HG03135 (cell line): ENCODE data around the gene APBA2.

Source experiments
- ATAC-seq: cut with Tn5 transposase; IDR thresholded peaks from one replicate; pipeline ENCODE4 v1.9.1; 2021; ENCODE audit warnings: mild to moderate bottlenecking, moderate library complexity; ENCODE audit not compliant: unreplicated experiment

Gene APBA2

GRCh38 chr15:28914046-28914445, 28.3 kb downstream of the APBA2 start:
- no peak for ATAC-seq

DNA sequence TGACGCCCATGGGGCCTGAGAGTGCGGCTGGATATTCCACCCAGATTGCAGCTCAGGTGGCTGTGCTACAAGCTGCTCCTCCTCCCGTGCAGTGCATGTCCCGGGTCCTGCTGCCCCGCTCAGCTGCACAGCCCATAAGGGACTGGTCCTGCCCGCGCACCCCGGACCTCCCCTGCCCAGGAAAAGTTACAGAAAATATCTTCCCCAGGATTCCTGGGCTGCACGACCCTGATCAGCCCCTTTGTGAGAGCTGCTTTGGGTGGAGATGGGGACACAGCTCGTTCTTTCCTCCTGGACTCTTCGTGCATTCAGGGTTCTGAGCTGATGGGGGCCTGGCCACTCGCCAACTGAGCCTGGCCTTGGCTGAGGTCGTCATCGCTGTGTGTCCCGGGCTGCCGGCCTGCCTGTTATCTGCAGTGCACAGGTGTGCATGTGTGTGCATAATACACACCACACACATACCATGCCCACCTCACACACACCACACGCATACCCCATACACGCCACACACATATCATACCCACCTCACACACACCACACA, 28.8 kb downstream of the APBA2 start:
- no peak for ATAC-seq

- ATAC-seq = no peak
These were observed 29.5 kb downstream of the APBA2 start for GRCh38 chr15:28915041-28915810.

- no peak for ATAC-seq
These were observed 30.2 kb downstream of the APBA2 start for GRCh38 chr15:28915935-28916334.

DNA sequence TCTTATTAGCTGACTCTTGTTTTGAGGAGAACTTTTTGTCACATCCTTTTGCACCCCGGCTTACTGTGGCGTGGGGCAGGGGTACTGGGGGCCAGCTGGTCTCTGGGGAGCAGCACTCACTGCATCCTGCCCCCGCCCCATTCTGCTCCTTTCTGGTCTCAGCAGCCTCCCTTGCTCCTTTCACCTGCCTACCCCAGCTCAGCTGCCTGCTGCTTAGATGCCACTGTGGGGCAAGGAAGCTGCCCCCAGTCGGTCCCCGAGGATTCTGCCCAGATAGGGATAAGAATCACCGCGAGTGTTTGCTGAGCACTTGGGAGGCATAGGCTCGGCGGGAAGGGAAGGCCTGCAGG, 32.0 kb downstream of the APBA2 start:
- no peak for ATAC-seq

GRCh38 chr15:28918141-28918983, 32.6 kb downstream of the APBA2 start:
- ATAC-seq = no peak

DNA sequence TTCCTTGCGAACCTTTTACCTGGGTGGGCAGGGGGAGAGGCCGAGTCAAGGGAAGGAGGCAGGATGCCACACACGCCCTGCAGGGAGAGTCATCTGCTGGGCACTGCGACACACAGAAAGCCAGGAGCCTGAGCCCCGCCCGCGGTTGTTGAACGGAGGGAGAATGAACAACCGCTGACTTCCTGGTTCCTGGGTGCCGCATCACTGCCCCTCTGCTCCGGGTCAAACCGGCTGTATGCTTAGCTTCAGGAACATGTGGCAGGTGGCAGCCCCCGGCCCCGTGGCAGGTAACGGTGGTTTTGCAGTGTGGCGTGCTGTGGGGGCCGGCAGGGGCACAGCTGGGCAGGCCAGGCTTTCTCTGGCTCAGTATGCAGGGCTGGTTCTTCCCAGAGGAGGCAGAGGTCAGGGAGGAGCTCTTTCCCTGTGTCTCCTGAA, 33.4 kb downstream of the APBA2 start:
- ATAC-seq = no peak

DNA sequence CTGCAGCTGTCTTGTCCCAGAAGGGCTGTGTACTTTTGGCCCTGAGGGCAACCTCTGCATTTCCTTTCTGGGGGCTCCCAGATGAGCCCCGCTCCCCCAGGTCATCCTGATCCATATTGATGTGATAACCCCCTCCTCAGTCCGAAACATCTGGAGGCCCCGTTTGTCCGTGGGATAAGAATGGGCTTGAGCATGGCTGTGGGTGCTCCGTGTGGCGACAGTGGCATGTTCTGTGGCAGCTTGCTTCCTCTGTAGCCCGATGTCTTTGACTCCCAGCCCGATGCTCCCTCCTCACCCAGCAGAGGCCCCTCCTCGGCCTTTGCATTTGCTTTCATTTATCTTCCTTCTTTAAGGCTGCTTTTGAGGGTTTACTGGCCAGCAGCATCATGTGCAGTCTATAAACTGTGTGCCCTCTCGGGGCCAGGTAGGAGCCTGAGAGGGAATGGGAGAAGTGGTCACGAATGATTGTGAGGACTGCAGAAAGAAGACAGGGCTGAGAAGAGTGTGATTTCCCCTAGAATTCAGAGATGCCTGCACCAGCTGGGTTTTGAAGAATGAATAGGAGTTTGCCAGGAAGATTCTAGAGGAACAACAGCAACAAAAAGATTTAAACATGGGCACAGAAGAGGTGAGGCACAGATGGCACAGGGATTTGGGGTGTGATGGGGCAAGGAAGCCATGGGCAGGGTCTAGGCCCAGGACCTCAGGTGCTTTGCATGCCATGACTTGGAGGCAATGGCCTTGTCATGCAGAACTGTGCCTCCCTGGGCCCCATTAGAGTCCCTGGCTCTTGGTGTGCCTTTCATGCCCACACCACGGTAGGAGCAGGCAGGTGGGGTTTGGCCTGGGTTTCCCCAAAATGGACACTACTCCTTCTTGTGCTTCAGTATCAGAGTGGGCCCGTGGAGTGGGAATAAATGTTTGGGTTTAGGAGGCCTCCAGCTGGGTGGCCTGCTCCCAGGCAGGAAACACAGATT, 34.2 kb downstream of the APBA2 start:
- no peak for ATAC-seq

- no peak for ATAC-seq
These were observed 35.1 kb downstream of the APBA2 start for GRCh38 chr15:28920781-28921331.

DNA sequence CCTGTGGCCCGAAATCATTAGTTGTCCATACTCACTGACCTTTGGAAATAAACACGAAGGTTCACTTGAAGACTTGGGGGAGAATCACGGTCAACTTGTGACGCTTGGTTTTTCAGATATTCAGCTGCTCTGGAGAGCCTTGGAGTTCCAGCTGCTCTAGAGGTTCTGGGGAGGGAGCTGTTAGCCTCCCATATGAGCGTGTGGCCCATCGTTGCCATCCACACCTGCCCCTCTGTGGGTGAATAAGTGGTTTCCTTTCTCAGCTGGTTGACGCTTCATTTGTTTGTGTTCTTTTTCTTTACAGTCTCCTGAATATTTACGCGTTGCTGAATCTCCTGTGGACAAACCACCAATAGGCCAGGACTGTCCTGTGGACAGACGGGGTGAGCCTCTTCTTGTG, 35.6 kb downstream of the APBA2 start:
- no peak for ATAC-seq

- no peak for ATAC-seq
These were observed 36.3 kb downstream of the APBA2 start for GRCh38 chr15:28921919-28922706.

GRCh38 chr15:28922707-28923012, 36.9 kb downstream of the APBA2 start:
- no peak for ATAC-seq

GRCh38 chr15:28923726-28924280, 38.0 kb downstream of the APBA2 start:
- no peak for ATAC-seq

GRCh38 chr15:28927043-28927442, 41.3 kb downstream of the APBA2 start:
- ATAC-seq = no peak

GRCh38 chr15:28929200-28929599, 43.4 kb downstream of the APBA2 start:
- ATAC-seq = no peak

- ATAC-seq = no peak
These were observed 44.2 kb downstream of the APBA2 start for GRCh38 chr15:28930011-28930410.

GRCh38 chr15:28930476-28931291, 44.9 kb downstream of the APBA2 start:
- no peak for ATAC-seq

GRCh38 chr15:28931828-28932227, 46.1 kb downstream of the APBA2 start:
- ATAC-seq = no peak

- ATAC-seq = no peak
These were observed 46.6 kb downstream of the APBA2 start for GRCh38 chr15:28932361-28932760.
